GM23338 (cell line): ENCODE data around the gene MPP3. TPM values are rescaled to one million over a fixed set of nuclear protein-coding genes. Genes with fewer than 3 reads are reported as not detected.

Experiments used
- ATAC-seq: fragments of 200-7000 bp; cut with Tn5 transposase; 3 replicates; pipeline ENCODE4 v1.9.1; 2020
- DNase-seq: peaks from one replicate; pipeline ENCODE4 v3.0.0-alpha.2; 2015; ENCODE audit warnings: low spot score
- H2AFZ ChIP-seq: fragments of 200-600 bp; sonication (generic); 2 replicates; pipeline ENCODE4 v1.8.0; 2016; ENCODE audit warnings: antibody characterized with exemption, mild to moderate bottlenecking, moderate library complexity
- H3F3A ChIP-seq: fragments of 200-600 bp; sonication (generic); replicated peaks from 2 replicates; pipeline ENCODE4 v1.8.0; 2017; ENCODE audit warnings: antibody characterized with exemption, mixed run types, low read depth
- H3K27ac ChIP-seq: fragments of 200-600 bp; sonication (generic); 2 replicates; pipeline ENCODE4 v1.6.1; 2016; ENCODE audit warnings: low read depth
- H3K27me3 ChIP-seq: fragments of 200-600 bp; sonication (generic); 2 replicates; pipeline ENCODE4 v1.8.0; 2016; ENCODE audit warnings: mild to moderate bottlenecking, mixed run types, moderate library complexity; ENCODE audit not compliant: insufficient read depth
- H3K36me3 ChIP-seq: fragments of 200-600 bp; sonication (generic); 2 replicates; pipeline ENCODE4 v1.8.0; 2016; ENCODE audit warnings: mild to moderate bottlenecking; ENCODE audit not compliant: insufficient read depth
- H3K4me1 ChIP-seq: fragments of 200-600 bp; sonication (generic); 2 replicates; pipeline ENCODE4 v1.8.0; 2016; ENCODE audit warnings: mild to moderate bottlenecking, moderate library complexity; ENCODE audit not compliant: insufficient read depth
- H3K4me2 ChIP-seq: fragments of 200-600 bp; sonication (generic); 2 replicates; pipeline ENCODE4 v1.7.1; 2017; ENCODE audit warnings: mixed run types
- H3K4me3 ChIP-seq: fragments of 200-600 bp; sonication (generic); 2 replicates; pipeline ENCODE4 v1.6.1; 2016; ENCODE audit warnings: mixed run types
- H3K79me2 ChIP-seq: fragments of 200-600 bp; sonication (generic); replicated peaks from 2 replicates; pipeline ENCODE4 v1.8.0; 2017; ENCODE audit warnings: mild to moderate bottlenecking; ENCODE audit not compliant: insufficient read depth
- H3K9me2 ChIP-seq: fragments of 200-600 bp; sonication (generic); 2 replicates; pipeline ENCODE4 v1.8.0; 2017; ENCODE audit not compliant: insufficient read depth
- H4K20me1 ChIP-seq: fragments of 200-600 bp; sonication (generic); replicated peaks from 2 replicates; pipeline ENCODE4 v1.8.0; 2017; ENCODE audit warnings: mild to moderate bottlenecking; ENCODE audit not compliant: insufficient read depth
- H3K27ac Mint-ChIP-seq: 2 replicates; pipeline ENCODE4 v1.8.0; 2020; ENCODE audit warnings: inconsistent platforms, mild to moderate bottlenecking, moderate library complexity, mixed read lengths
- H3K27me3 Mint-ChIP-seq: 3 replicates; pipeline ENCODE4 v1.8.0; 2022; ENCODE audit warnings: low read depth, mild to moderate bottlenecking, moderate library complexity, mixed read lengths, inconsistent platforms; ENCODE audit not compliant: insufficient read depth, poor library complexity
- H3K36me3 Mint-ChIP-seq: 3 replicates; pipeline ENCODE4 v1.8.0; 2021; ENCODE audit warnings: low read depth, mild to moderate bottlenecking, inconsistent platforms, moderate library complexity, mixed read lengths
- H3K4me1 Mint-ChIP-seq: 3 replicates; pipeline ENCODE4 v1.8.0; 2020; ENCODE audit warnings: mild to moderate bottlenecking, inconsistent platforms, mixed read lengths
- H3K4me3 Mint-ChIP-seq: 3 replicates; pipeline ENCODE4 v1.8.0; 2021; ENCODE audit warnings: moderate library complexity, mild to moderate bottlenecking, inconsistent platforms, mixed read lengths
- H3K9me3 Mint-ChIP-seq: 3 replicates; pipeline ENCODE4 v1.8.0; 2020; ENCODE audit warnings: moderate library complexity, mild to moderate bottlenecking, inconsistent platforms, mixed read lengths
- CREB1 ChIP-seq: fragments of 250-450 bp; sonication (Bioruptor Pico); IDR thresholded peaks from 2 replicates; pipeline ENCODE4 v1.5.0; 2020; ENCODE audit warnings: low read depth, mild to moderate bottlenecking, moderate library complexity
- EZH2 ChIP-seq: fragments of 200-600 bp; sonication (generic); IDR thresholded peaks from one replicate; pipeline ENCODE4 v1.8.0; 2017; ENCODE audit warnings: antibody characterized with exemption, mild to moderate bottlenecking, low read depth; ENCODE audit not compliant: unreplicated experiment
- EZH2phosphoT487 ChIP-seq: fragments of 200-600 bp; sonication (generic); IDR thresholded peaks from one replicate; pipeline ENCODE4 v1.8.1; 2018; ENCODE audit warnings: antibody characterized with exemption; ENCODE audit not compliant: unreplicated experiment
- JUNB ChIP-seq: IDR thresholded peaks from one replicate; pipeline ENCODE4 v1.6.1; 2016; ENCODE audit warnings: antibody characterized with exemption; ENCODE audit not compliant: unreplicated experiment
- POLR2AphosphoS5 ChIP-seq: IDR thresholded peaks from 2 replicates; pipeline ENCODE4 v1.6.1; 2016; ENCODE audit warnings: antibody characterized with exemption, low read depth
- REST ChIP-seq: IDR thresholded peaks from one replicate; pipeline ENCODE4 v1.6.1; 2018; ENCODE audit warnings: antibody characterized with exemption; ENCODE audit not compliant: unreplicated experiment
- STAT1 ChIP-seq: IDR thresholded peaks from one replicate; pipeline ENCODE4 v1.6.1; 2016; ENCODE audit warnings: antibody characterized with exemption; ENCODE audit not compliant: unreplicated experiment
- ZNF114 ChIP-seq: fragments of 250-450 bp; sonication (Bioruptor Pico); IDR thresholded peaks from 2 replicates; pipeline ENCODE4 v1.5.0; 2020; ENCODE audit warnings: mild to moderate bottlenecking, moderate library complexity
- ZNF331 ChIP-seq: fragments of 250-450 bp; sonication (Bioruptor Pico); IDR thresholded peaks from 2 replicates; pipeline ENCODE4 v1.5.0; 2020; ENCODE audit warnings: low read depth, mild to moderate bottlenecking, moderate library complexity
- polyA plus RNA-seq: library from polyadenylated mRNA; unstranded; fragments of >200 nt; fragmentation: Nextera tagmentation; extraction: Ambion mirVana; gene quantifications from 2 replicates; pipeline ENCODE4 v1.2.1, GENCODE V29; 2016
- total RNA-seq: library from RNA; depleted of rRNA; stranded (reverse); fragments of >200 nt; shearing (Covaris generic); gene quantifications from 2 replicates; pipeline ENCODE4 v1.2.3, GENCODE V29; 2014
- TF ChIP-seq, protein P1 (sequence below), 2 experiments: fragments of 200-600 bp in 1 of 2; sonication (generic) in 1 of 2; conservative IDR thresholded peaks; 2 replicates each; pipeline versions ENCODE4 v1.5.1 to v1.6.1; 2016 to 2017; ENCODE audit warnings: antibody characterized with exemption in 2 of 2, low read depth in 2 of 2, mild to moderate bottlenecking in 2 of 2, moderate library complexity in 1 of 2
- TF ChIP-seq, protein P2 (sequence below): fragments of 250-450 bp; sonication (Bioruptor Pico); IDR thresholded peaks from 2 replicates; pipeline ENCODE4 v1.5.0; 2020; ENCODE audit warnings: mild to moderate bottlenecking, moderate library complexity
- TF ChIP-seq, protein P3 (sequence below): IDR thresholded peaks from 2 replicates; pipeline ENCODE4 v1.6.1; 2016; ENCODE audit warnings: antibody characterized with exemption

Gene MPP3
- total and polyA plus RNA-seq, 2 experiments from 2014 or later: 6.6 to 7.4 TPM

DNA sequence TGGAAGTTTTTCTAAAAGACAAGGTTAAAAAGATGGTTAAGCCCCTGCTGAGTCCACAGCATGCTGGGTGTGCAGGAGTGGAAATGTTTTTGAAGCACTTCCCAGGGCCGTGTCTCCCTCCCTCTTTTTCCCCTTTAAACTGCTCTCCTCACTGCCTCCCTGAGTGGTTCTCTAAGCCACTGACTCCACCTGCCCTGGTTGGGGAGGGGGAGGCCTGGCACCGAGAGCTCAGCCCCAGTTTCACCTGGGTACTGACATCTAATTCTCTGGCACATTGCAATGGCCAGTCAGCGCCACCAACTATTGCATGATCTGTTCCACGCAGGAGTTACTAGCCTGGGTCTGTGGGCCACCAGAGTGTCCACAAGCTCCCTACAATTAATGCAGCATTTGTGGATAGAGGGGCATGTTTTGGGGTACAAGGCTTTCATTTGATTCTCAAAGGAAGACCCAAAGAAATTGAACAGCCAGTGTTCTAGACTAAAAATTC is 22.7 kb downstream of the MPP3 start:
- Mint-ChIP-seq H3K9me3 (no peaks in the 10 kb centered on the region), H3K4me1 (peaks cover 20% of the 10 kb centered on the region), H3K36me3 (peaks cover 8% of the 10 kb centered on the region; the same call in 2 of the 3 replicates), H3K27me3 (peaks cover 4% of the 10 kb centered on the region), H3K27ac (no peak overlapping the region), H3K4me3 (no peak overlapping the region)
- TF ChIP-seq, protein P1, sequence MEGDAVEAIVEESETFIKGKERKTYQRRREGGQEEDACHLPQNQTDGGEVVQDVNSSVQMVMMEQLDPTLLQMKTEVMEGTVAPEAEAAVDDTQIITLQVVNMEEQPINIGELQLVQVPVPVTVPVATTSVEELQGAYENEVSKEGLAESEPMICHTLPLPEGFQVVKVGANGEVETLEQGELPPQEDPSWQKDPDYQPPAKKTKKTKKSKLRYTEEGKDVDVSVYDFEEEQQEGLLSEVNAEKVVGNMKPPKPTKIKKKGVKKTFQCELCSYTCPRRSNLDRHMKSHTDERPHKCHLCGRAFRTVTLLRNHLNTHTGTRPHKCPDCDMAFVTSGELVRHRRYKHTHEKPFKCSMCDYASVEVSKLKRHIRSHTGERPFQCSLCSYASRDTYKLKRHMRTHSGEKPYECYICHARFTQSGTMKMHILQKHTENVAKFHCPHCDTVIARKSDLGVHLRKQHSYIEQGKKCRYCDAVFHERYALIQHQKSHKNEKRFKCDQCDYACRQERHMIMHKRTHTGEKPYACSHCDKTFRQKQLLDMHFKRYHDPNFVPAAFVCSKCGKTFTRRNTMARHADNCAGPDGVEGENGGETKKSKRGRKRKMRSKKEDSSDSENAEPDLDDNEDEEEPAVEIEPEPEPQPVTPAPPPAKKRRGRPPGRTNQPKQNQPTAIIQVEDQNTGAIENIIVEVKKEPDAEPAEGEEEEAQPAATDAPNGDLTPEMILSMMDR (conservative IDR thresholded peaks at IDR 0.05; ENCODE audit: low read depth in 2 of 2): no peak
- TF ChIP-seq, protein P2, sequence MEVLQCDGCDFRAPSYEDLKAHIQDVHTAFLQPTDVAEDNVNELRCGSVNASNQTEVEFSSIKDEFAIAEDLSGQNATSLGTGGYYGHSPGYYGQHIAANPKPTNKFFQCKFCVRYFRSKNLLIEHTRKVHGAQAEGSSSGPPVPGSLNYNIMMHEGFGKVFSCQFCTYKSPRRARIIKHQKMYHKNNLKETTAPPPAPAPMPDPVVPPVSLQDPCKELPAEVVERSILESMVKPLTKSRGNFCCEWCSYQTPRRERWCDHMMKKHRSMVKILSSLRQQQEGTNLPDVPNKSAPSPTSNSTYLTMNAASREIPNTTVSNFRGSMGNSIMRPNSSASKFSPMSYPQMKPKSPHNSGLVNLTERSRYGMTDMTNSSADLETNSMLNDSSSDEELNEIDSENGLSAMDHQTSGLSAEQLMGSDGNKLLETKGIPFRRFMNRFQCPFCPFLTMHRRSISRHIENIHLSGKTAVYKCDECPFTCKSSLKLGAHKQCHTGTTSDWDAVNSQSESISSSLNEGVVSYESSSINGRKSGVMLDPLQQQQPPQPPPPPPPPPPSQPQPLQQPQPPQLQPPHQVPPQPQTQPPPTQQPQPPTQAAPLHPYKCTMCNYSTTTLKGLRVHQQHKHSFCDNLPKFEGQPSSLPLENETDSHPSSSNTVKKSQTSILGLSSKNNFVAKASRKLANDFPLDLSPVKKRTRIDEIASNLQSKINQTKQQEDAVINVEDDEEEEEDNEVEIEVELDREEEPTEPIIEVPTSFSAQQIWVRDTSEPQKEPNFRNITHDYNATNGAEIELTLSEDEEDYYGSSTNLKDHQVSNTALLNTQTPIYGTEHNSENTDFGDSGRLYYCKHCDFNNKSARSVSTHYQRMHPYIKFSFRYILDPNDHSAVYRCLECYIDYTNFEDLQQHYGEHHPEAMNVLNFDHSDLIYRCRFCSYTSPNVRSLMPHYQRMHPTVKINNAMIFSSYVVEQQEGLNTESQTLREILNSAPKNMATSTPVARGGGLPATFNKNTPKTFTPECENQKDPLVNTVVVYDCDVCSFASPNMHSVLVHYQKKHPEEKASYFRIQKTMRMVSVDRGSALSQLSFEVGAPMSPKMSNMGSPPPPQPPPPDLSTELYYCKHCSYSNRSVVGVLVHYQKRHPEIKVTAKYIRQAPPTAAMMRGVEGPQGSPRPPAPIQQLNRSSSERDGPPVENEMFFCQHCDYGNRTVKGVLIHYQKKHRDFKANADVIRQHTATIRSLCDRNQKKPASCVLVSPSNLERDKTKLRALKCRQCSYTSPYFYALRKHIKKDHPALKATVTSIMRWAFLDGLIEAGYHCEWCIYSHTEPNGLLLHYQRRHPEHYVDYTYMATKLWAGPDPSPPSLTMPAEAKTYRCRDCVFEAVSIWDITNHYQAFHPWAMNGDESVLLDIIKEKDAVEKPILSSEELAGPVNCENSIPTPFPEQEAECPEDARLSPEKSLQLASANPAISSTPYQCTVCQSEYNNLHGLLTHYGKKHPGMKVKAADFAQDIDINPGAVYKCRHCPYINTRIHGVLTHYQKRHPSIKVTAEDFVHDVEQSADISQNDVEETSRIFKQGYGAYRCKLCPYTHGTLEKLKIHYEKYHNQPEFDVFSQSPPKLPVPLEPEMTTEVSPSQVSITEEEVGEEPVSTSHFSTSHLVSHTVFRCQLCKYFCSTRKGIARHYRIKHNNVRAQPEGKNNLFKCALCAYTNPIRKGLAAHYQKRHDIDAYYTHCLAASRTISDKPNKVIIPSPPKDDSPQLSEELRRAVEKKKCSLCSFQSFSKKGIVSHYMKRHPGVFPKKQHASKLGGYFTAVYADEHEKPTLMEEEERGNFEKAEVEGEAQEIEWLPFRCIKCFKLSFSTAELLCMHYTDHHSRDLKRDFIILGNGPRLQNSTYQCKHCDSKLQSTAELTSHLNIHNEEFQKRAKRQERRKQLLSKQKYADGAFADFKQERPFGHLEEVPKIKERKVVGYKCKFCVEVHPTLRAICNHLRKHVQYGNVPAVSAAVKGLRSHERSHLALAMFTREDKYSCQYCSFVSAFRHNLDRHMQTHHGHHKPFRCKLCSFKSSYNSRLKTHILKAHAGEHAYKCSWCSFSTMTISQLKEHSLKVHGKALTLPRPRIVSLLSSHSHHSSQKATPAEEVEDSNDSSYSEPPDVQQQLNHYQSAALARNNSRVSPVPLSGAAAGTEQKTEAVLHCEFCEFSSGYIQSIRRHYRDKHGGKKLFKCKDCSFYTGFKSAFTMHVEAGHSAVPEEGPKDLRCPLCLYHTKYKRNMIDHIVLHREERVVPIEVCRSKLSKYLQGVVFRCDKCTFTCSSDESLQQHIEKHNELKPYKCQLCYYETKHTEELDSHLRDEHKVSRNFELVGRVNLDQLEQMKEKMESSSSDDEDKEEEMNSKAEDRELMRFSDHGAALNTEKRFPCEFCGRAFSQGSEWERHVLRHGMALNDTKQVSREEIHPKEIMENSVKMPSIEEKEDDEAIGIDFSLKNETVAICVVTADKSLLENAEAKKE (CRISPR knock-in tag): no peak
- no peak for TF ChIP-seq POLR2AphosphoS5
- TF ChIP-seq ZNF331: no peak
- TF ChIP-seq STAT1: no peak
- TF ChIP-seq REST: no peak
- TF ChIP-seq JUNB: no peak
- no peak for TF ChIP-seq EZH2
- TF ChIP-seq, protein P3, sequence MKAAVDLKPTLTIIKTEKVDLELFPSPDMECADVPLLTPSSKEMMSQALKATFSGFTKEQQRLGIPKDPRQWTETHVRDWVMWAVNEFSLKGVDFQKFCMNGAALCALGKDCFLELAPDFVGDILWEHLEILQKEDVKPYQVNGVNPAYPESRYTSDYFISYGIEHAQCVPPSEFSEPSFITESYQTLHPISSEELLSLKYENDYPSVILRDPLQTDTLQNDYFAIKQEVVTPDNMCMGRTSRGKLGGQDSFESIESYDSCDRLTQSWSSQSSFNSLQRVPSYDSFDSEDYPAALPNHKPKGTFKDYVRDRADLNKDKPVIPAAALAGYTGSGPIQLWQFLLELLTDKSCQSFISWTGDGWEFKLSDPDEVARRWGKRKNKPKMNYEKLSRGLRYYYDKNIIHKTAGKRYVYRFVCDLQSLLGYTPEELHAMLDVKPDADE: no peak
- TF ChIP-seq CREB1 (CRISPR knock-in tag): no peak
- no peak for TF ChIP-seq EZH2phosphoT487
- TF ChIP-seq ZNF114 (CRISPR knock-in tag): no peak
- H3K4me2 ChIP-seq: no peak overlapping the region
- no peaks in the 10 kb centered on the region for H3F3A ChIP-seq
- no peak for ATAC-seq
- no peak overlapping the region for H3K4me3 ChIP-seq
- no peak overlapping the region for H3K27ac ChIP-seq
- H4K20me1 ChIP-seq: no peaks in the 10 kb centered on the region
- H3K9me2 ChIP-seq: no peaks in the 10 kb centered on the region
- H3K36me3 ChIP-seq: no peaks in the 10 kb centered on the region
- no peak overlapping the region for H2AFZ ChIP-seq
- no peaks in the 10 kb centered on the region for H3K79me2 ChIP-seq
- DNase-seq: no peak
- no peaks in the 10 kb centered on the region for H3K27me3 ChIP-seq
- H3K4me1 ChIP-seq: no peaks in the 10 kb centered on the region; the same call in 1 of the 2 replicates
